Skeletal muscle satellite cell (primary cell): ENCODE measurements around the gene AATF.

ENCODE experiments used
- H3K27me3 ChIP-seq: 2 replicates; pipeline ENCODE4 v1.7.0; 2013; ENCODE audit warnings: low read length; ENCODE audit not compliant: control insufficient read depth, insufficient read depth
- H3K36me3 ChIP-seq: 2 replicates; pipeline ENCODE4 v1.7.0; 2013; ENCODE audit warnings: mild to moderate bottlenecking, control low read depth, low read length; ENCODE audit not compliant: insufficient read depth
- H3K4me1 ChIP-seq: 2 replicates; pipeline ENCODE4 v1.7.0; 2013; ENCODE audit warnings: low read length; ENCODE audit not compliant: control insufficient read depth, insufficient read depth
- H3K4me2 ChIP-seq: 2 replicates; pipeline ENCODE4 v1.7.0; 2013; ENCODE audit warnings: mild to moderate bottlenecking, low read length
- H3K4me3 ChIP-seq: 2 replicates; pipeline ENCODE4 v1.7.0; 2013; ENCODE audit warnings: low read length
- H3K9ac ChIP-seq: 2 replicates; pipeline ENCODE4 v1.7.0; 2013; ENCODE audit warnings: mild to moderate bottlenecking, low read depth, low read length, moderate library complexity
- H3K9me3 ChIP-seq: replicated peaks from 2 replicates; pipeline ENCODE4 v1.7.0; 2013; ENCODE audit warnings: mild to moderate bottlenecking, control low read depth, low read length

The AATF gene

DNA sequence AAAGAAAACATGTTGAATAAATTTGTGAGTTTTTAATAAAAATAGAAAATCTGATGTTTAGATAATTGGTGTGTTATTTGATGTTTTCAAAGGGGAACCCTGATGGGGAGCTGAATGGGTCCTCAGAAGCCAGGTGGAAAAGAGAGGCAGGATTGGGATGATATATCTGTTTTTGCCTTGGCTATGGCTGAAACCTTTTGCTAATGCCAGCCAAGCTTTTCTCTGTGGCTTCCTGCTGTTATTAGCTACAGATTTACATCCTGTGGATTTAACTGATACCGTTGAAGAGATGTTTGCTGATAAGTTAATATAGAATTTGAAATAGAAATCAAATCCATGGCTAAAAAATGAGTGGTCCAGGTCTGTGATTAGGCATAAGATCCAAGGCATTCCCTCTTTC lies 4.2 kb upstream of the AATF start:
- Histone ChIP-seq H3K9ac (no peak overlapping the region), H3K36me3 (no peaks in the 10 kb centered on the region), H3K27me3 (peaks cover 86% of the 10 kb centered on the region), H3K4me3 (no peak overlapping the region), H3K4me2 (no peak overlapping the region), H3K9me3 (no peaks in the 10 kb centered on the region), H3K4me1 (peaks cover 11% of the 10 kb centered on the region)

DNA sequence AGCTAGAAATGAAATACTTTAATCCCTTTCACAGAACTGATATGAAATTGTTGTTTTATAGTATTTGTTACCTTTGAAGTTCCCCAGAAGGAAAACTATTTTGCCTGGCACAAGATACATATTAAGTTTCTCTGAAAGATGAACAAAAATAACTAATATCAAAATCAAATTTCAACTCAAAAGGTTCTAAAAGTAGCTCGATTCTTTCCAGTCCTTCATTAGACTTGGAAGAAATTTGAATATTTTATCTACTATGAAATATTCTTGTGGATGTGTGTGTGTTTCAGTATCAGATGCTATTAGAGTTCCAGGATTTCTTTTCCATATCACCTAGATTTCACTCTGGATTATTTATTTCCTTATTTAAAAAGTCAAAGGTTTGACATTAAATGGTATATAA lies 3.6 kb upstream of the AATF start:
- Histone ChIP-seq H3K9me3 (no peaks in the 10 kb centered on the region), H3K9ac (no peak overlapping the region), H3K4me2 (no peak overlapping the region), H3K4me1 (peaks cover 13% of the 10 kb centered on the region), H3K27me3 (peaks cover 81% of the 10 kb centered on the region), H3K36me3 (no peaks in the 10 kb centered on the region), H3K4me3 (no peak overlapping the region)

DNA sequence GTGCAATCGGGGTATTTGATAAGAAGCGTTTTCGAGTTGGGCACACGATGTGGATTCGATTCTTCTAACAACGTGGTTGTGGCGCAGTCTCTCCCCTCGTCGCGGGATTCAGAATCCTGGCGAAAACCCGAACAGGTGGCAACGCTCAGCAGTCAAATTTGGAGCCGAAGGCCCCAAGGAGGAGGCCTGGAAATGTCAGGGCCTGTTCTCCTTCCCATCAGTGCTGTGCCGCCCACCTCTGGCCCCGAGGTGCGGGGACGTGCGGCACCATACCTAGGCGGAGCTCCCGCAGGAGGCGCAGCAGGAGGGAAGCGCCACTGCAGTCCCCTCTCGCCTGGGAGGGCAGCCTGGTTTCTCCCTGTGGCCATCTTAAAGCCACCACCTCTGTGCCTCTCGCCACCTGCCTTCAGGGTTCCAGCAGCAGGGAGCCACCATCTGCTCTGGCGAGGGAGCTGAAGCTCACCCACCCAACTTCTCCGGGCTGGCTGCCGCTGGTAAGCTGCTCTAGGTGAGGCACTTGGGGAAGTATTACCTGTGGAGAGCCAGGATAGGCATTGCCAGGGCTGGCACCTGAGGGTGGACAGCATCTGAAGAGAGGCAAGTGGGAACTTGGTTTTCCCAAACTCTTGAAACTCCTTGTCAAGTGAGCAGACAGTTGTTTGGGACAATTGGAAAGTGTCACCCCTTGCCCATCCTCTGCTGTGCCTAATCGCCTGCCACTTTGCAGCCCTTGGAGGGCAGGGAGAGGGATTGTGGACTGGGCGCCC lies 2.6 kb upstream of the AATF start:
- Histone ChIP-seq H3K4me3 (no peak overlapping the region), H3K27me3 (peaks cover 71% of the 10 kb centered on the region), H3K9me3 (no peaks in the 10 kb centered on the region), H3K4me2 (no peak overlapping the region), H3K4me1 (peaks cover 16% of the 10 kb centered on the region), H3K36me3 (no peaks in the 10 kb centered on the region), H3K9ac (no peak overlapping the region)

DNA sequence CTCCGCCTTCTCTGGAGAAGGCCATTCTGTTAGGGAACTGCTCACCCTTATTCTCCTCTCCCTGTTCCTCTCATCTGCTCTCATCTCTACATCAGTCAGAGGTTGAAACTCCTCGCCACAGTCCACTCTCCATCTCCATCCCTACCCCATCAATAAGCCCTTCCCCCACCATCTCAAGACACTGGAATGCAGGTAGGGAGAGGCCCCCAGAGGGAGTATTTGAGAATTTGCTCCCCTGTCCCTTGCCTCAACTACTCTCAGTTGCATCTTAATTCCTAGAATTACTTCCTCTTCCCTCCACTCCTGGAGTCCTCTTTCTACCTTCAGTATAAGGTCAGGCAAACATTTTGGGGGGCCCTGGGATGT lies 2.0 kb upstream of the AATF start:
- H3K36me3 ChIP-seq, result no peaks in the 10 kb centered on the region
- H3K4me1 ChIP-seq, result peaks cover 16% of the 10 kb centered on the region
- H3K9ac ChIP-seq, result no peak overlapping the region
- H3K4me3 ChIP-seq, result no peak overlapping the region
- no peaks in the 10 kb centered on the region for H3K9me3 ChIP-seq
- H3K4me2 ChIP-seq, result no peak overlapping the region
- peaks cover 65% of the 10 kb centered on the region for H3K27me3 ChIP-seq

DNA sequence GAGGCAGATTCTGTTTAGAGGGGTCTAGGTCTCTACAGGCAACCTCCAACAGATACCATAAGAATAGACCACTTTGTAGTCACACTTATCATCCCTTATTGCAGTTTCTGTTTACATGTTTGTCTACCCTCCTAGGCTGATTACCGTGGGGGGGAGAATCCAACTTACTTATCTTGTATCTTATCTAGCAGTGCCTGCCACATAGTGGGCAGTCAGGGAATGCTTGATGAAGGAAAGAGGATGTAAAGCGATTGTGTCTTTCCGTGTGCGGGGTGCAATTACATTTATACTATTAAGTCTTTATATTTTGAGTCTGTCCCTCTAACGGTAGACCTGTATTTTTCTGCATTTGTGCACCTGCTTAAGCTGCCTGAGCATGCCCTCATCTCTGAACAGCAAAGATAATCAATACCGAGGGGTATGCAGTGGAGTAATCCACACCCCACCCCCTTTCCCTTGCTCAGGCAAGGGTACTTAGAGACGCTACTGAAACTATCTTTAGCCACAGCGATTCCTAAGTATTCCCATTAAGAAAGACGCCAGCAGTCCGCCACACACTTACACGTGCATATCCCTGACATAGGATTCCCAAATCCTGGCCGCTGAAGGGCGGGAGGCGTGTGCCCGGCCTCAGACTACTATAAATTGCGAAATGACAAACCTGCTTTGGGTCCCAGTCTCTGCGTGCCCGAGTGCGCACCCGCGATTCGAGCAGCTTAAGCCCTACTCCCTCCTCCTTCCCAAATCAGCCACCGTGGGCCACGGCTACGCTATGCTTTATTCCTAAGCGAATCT lies 635 bp upstream of the AATF start:
- no peaks in the 10 kb centered on the region for H3K9me3 ChIP-seq
- peaks cover 51% of the 10 kb centered on the region for H3K27me3 ChIP-seq
- H3K4me2 ChIP-seq, result peak overlapping the region; percentile 99
- peak overlapping the region; percentile 95 for H3K9ac ChIP-seq
- peaks cover 13% of the 10 kb centered on the region for H3K36me3 ChIP-seq
- H3K4me1 ChIP-seq, result peaks cover 13% of the 10 kb centered on the region
- H3K4me3 ChIP-seq, result peak overlapping the region; percentile 96

DNA sequence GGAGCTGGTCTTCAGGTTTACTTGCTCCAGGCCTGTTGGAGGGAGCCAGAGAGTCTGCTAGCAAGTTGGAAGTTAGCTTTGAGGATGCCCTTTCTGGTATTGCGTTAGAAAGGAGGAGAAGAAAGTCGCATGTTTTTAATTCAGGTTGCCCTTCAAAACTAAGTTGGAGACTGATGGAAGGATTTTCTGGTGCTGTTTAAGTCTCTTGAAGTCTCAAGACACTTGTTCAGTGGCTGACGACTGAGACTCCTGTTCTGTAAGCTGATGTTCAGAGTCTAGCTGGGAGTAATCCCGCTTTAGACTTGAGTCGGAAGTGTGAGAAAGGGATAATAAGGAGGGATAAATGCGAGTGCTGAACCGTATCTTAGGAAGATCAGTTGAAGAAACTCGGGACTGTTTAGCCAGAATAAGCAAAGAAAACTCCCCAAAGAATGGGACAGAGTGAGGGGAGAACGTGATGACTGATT lies 740 bp downstream of the AATF start:
- Histone ChIP-seq H3K27me3 (peaks cover 37% of the 10 kb centered on the region), H3K4me3 (peak overlapping the region; percentile 96), H3K9ac (peak overlapping the region; percentile 95)

DNA sequence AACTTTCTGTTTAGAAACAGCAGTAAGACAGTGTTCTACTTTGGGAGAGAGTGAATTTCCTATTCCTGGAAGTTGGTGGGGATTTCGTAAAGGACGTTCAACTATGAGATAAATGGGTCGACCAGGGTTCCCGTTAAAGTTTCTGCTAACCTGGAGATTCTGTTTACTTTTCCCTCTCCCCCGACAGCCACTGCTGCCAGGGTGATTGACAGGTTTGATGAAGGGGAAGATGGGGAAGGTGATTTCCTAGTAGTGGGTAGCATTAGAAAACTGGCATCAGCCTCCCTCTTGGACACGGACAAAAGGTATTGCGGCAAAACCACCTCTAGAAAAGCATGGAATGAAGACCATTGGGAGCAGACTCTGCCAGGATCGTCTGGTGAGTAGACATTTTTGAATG lies 1.3 kb downstream of the AATF start:
- Histone ChIP-seq H3K4me1 (peaks cover 13% of the 10 kb centered on the region), H3K36me3 (peaks cover 30% of the 10 kb centered on the region), H3K27me3 (peaks cover 32% of the 10 kb centered on the region), H3K4me2 (peak overlapping the region; percentile 99), H3K4me3 (peak overlapping the region; percentile 96), H3K9me3 (no peaks in the 10 kb centered on the region), H3K9ac (peak overlapping the region; percentile 95)

More for the DNA sequence above, 740 bp downstream of the AATF start:
- H3K4me2 ChIP-seq, result peak overlapping the region; percentile 99
- peaks cover 13% of the 10 kb centered on the region for H3K4me1 ChIP-seq
- H3K9me3 ChIP-seq, result no peaks in the 10 kb centered on the region
- H3K36me3 ChIP-seq, result peaks cover 26% of the 10 kb centered on the region

DNA sequence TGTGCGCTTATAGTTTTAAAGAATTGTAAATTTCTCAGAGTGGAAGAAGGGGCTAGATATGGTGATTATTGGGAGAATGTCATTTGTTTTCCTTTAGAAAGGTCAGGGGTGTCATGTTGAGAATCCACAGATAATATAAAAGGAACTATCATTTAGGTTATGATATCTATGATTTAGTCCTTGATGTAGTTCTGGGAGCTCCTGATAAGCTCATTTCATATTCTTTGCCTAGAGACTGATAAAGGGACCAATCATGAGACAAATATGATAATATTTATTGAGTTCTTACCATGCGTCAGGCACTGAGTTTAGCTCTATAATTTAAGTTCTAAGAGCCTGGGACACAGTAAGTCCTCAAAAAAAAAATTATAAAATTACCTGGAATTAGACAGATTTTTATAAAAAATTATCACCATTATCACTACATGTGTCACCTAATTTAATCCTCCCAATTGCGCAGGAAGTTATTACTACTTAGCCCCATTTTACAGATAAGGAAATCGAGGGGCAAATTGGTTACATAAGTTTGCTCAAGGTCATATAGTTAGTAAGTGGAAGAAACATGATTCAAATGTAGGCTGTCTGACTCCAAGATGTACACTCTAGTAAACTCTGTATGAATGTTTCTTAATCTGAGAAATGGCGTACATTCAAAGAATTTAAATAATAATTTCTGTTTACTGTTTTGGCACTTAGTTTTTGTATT lies 2.5 kb downstream of the AATF start:
- H3K4me1 ChIP-seq, result peaks cover 13% of the 10 kb centered on the region
- no peaks in the 10 kb centered on the region for H3K9me3 ChIP-seq
- H3K9ac ChIP-seq, result no peak overlapping the region
- no peak overlapping the region for H3K4me2 ChIP-seq
- H3K27me3 ChIP-seq, result peaks cover 20% of the 10 kb centered on the region
- H3K36me3 ChIP-seq, result peaks cover 41% of the 10 kb centered on the region
- no peak overlapping the region for H3K4me3 ChIP-seq

DNA sequence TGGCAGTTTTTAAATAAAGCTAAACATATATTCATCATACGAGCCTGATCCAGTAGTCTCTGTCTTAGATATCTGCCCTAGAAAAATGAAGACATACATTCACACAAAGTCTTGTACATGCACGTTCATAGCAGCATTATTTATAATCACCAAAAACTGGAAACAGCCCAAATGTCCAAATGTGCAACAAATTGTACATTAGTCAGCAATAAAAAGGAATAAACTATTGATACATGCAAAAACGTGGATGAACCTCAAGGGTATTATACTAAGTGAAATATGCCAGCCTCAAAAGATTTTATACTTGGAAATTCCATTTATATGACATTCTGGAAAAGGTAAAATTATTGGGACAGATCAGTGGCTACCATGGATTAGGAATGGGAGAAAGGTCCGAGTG lies 22.8 kb downstream of the AATF start:
- Histone ChIP-seq H3K9ac (no peak overlapping the region), H3K27me3 (no peaks in the 10 kb centered on the region), H3K4me1 (no peaks in the 10 kb centered on the region), H3K36me3 (peaks cover 15% of the 10 kb centered on the region), H3K9me3 (no peaks in the 10 kb centered on the region), H3K4me3 (no peak overlapping the region), H3K4me2 (no peak overlapping the region)

DNA sequence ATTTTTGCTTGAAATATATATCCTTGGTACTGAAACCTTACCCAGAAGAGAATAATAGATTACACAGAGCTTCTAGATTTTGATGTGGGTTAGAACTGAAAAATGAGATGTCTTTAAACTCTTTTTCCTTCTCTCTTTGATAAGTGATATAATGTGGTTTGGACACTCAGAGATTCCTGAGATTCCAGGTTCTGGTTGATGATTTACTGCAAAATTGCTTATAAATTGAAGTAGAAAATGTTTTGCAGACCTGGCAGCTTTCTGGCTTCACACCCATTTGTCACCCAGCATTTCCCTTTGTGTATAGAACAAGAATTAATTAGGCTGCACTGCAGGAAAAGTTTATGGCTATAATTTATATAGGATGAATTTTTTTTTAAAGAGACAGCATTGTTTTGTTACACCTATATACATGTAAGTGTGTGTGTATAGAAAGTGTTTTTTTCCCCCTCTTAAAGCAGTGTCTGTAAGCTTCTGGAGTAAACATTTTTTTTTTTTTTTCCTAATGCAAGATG lies 23.5 kb downstream of the AATF start:
- Histone ChIP-seq H3K9me3 (no peaks in the 10 kb centered on the region), H3K4me2 (no peak overlapping the region), H3K36me3 (peaks cover 14% of the 10 kb centered on the region)

DNA sequence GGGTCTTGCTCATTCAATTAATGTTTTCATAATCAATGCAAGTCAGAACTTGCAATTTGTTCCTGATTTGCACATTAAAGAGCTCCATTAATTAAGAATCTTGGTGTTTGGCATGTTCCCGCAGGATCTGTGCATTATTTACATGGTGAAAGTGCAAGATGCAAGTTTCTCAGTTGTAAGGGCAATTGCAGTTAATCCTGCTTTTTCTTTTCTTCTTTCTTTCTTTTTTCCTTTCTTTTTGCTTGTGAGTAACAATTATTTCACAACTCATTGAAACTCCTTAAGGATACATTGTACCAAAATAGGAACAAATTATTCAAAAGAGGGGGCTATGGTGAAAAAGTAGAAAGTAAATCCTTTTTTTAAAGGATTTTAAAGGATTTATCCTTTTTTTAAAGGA lies 24.2 kb downstream of the AATF start:
- no peak overlapping the region for H3K9ac ChIP-seq
- no peak overlapping the region for H3K4me3 ChIP-seq
- H3K4me2 ChIP-seq, result no peak overlapping the region
- no peaks in the 10 kb centered on the region for H3K9me3 ChIP-seq
- H3K4me1 ChIP-seq, result no peaks in the 10 kb centered on the region
- H3K27me3 ChIP-seq, result no peaks in the 10 kb centered on the region
- peaks cover 10% of the 10 kb centered on the region for H3K36me3 ChIP-seq

More for the DNA sequence above, 23.5 kb downstream of the AATF start:
- H3K9ac ChIP-seq, result no peak overlapping the region
- no peak overlapping the region for H3K4me3 ChIP-seq
- H3K4me1 ChIP-seq, result no peaks in the 10 kb centered on the region
- H3K27me3 ChIP-seq, result no peaks in the 10 kb centered on the region
